ENCODE results near the gene ORC2. TPM values are rescaled to one million over a fixed set of nuclear protein-coding genes. Genes with fewer than 3 reads are reported as not detected.
A peak's percentile ranks its signal among the peaks of the same experiment; 100 is the strongest.

ORC2 gene
- total and polyA plus RNA-seq, 10 of the 15 experiments (the other 5 are each of a cell fraction or from before 2014, with no cell fraction given): 6.1 to 36.9 (median 17.6) TPM

- TF ChIP-seq, protein P1, sequence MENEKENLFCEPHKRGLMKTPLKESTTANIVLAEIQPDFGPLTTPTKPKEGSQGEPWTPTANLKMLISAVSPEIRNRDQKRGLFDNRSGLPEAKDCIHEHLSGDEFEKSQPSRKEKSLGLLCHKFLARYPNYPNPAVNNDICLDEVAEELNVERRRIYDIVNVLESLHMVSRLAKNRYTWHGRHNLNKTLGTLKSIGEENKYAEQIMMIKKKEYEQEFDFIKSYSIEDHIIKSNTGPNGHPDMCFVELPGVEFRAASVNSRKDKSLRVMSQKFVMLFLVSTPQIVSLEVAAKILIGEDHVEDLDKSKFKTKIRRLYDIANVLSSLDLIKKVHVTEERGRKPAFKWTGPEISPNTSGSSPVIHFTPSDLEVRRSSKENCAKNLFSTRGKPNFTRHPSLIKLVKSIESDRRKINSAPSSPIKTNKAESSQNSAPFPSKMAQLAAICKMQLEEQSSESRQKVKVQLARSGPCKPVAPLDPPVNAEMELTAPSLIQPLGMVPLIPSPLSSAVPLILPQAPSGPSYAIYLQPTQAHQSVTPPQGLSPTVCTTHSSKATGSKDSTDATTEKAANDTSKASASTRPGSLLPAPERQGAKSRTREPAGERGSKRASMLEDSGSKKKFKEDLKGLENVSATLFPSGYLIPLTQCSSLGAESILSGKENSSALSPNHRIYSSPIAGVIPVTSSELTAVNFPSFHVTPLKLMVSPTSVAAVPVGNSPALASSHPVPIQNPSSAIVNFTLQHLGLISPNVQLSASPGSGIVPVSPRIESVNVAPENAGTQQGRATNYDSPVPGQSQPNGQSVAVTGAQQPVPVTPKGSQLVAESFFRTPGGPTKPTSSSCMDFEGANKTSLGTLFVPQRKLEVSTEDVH (IDR thresholded peaks at IDR 0.05; ENCODE audit: low read depth, partially characterized antibody): peak; percentile 41
- TF ChIP-seq WRNIP1 (IDR thresholded peaks at IDR 0.05; ENCODE audit: borderline replicate concordance, low read depth, low read length) (no peak), RBBP5 (conservative IDR thresholded peaks at IDR 0.05) (no peak), TARDBP (IDR thresholded peaks at IDR 0.05; ENCODE audit: borderline replicate concordance) (no peak), NR2F1 (conservative IDR thresholded peaks at IDR 0.05) (no peak), SMAD1 (IDR thresholded peaks at IDR 0.05; ENCODE audit: low read depth, partially characterized antibody) (peak; percentile 64), ZNF687 (IDR thresholded peaks at IDR 0.05) (no peak), JUND (IDR thresholded peaks at IDR 0.05; ENCODE audit: low read depth, low read length) (no peak), POLR2A (IDR thresholded peaks at IDR 0.05; ENCODE audit: low read depth, low read length) (no peak), CBX5 (IDR thresholded peaks at IDR 0.05; ENCODE audit: low read depth) (no peak), ZNF384 (IDR thresholded peaks at IDR 0.05; ENCODE audit: borderline replicate concordance, low read depth, low read length) (no peak), ZNF274 (IDR thresholded peaks at IDR 0.05; ENCODE audit: insufficient read depth, insufficient read length) (no peak), EZH2 (IDR thresholded peaks at IDR 0.05; ENCODE audit: borderline replicate concordance, control insufficient read depth, low read depth, low read length) (no peak), HDGF (IDR thresholded peaks at IDR 0.05) (no peak), SIX5 (IDR thresholded peaks at IDR 0.05; ENCODE audit: low read depth, low read length, severe bottlenecking) (no peak), RUNX3 (IDR thresholded peaks at IDR 0.05; ENCODE audit: low read length) (peak; percentile 46; the same call in 1 of the 2 replicates)
- TF ChIP-seq, protein P2, sequence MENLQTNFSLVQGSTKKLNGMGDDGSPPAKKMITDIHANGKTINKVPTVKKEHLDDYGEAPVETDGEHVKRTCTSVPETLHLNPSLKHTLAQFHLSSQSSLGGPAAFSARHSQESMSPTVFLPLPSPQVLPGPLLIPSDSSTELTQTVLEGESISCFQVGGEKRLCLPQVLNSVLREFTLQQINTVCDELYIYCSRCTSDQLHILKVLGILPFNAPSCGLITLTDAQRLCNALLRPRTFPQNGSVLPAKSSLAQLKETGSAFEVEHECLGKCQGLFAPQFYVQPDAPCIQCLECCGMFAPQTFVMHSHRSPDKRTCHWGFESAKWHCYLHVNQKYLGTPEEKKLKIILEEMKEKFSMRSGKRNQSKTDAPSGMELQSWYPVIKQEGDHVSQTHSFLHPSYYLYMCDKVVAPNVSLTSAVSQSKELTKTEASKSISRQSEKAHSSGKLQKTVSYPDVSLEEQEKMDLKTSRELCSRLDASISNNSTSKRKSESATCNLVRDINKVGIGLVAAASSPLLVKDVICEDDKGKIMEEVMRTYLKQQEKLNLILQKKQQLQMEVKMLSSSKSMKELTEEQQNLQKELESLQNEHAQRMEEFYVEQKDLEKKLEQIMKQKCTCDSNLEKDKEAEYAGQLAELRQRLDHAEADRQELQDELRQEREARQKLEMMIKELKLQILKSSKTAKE (IDR thresholded peaks at IDR 0.05; ENCODE audit: low read depth, poor library complexity, severe bottlenecking): no peak
- TF ChIP-seq, protein P3, sequence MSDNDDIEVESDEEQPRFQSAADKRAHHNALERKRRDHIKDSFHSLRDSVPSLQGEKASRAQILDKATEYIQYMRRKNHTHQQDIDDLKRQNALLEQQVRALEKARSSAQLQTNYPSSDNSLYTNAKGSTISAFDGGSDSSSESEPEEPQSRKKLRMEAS (IDR thresholded peaks at IDR 0.05; ENCODE audit: low read depth, low read length): no peak
- TF ChIP-seq, protein P4, sequence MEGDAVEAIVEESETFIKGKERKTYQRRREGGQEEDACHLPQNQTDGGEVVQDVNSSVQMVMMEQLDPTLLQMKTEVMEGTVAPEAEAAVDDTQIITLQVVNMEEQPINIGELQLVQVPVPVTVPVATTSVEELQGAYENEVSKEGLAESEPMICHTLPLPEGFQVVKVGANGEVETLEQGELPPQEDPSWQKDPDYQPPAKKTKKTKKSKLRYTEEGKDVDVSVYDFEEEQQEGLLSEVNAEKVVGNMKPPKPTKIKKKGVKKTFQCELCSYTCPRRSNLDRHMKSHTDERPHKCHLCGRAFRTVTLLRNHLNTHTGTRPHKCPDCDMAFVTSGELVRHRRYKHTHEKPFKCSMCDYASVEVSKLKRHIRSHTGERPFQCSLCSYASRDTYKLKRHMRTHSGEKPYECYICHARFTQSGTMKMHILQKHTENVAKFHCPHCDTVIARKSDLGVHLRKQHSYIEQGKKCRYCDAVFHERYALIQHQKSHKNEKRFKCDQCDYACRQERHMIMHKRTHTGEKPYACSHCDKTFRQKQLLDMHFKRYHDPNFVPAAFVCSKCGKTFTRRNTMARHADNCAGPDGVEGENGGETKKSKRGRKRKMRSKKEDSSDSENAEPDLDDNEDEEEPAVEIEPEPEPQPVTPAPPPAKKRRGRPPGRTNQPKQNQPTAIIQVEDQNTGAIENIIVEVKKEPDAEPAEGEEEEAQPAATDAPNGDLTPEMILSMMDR (IDR thresholded peaks at IDR 0.05 in 2 of 3, conservative IDR thresholded peaks at IDR 0.05 in 1 of 3; ENCODE audit: control insufficient read depth in 2 of 3, extremely low read depth in 1 of 3, insufficient read depth in 1 of 3, low read depth in 3 of 3, low read length in 3 of 3): no peak
These were observed 99.7 kb downstream of the ORC2 start (continued) for GRCh38 chr2:200863782-200864175.

Data from GM12878 (cell line).